H1 (cell line): ENCODE data around the gene FXYD7. TPM values are rescaled to one million over a fixed set of nuclear protein-coding genes. Genes with fewer than 3 reads are reported as not detected.

Experiments used
- CTCF ChIA-PET: fragments of 300-600 bp; sonication (Branson Sonifier 250); formaldehyde crosslinking; loops from one replicate; lab custom pipeline; 2021; ENCODE audit not compliant: partially characterized antibody; lab: Charles Lee
- POLR2A ChIA-PET: fragments of 300-600 bp; sonication (Branson Sonifier 250); formaldehyde crosslinking; loops from one replicate; lab custom pipeline; 2021; ENCODE audit warnings: inconsistent platforms; ENCODE audit not compliant: partially characterized antibody; lab: Charles Lee
- DNase-seq, 2 experiments: peaks; one replicate each; pipeline versions ENCODE4 v3.0.0 to v3.0.0-alpha.2; 2010 to 2022; ENCODE audit warnings: low spot score in 2 of 2, low read depth in 1 of 2, mixed read lengths in 1 of 2
- FAIRE-seq: peaks from 2 replicates; lab custom pipeline; 2011; peaks lifted over from hg19 to GRCh38; lab: Jason Lieb, UNC
- H2AFZ ChIP-seq: 2 replicates; pipeline ENCODE4 v1.8.1; 2012; ENCODE audit warnings: low read length, inconsistent platforms
- H2AK5ac ChIP-seq: 2 replicates; pipeline ENCODE4 v1.6.1; 2013; ENCODE audit warnings: low read depth, low read length
- H2BK120ac ChIP-seq: replicated peaks from 2 replicates; pipeline ENCODE3; 2013; ENCODE audit warnings: low read depth, low read length, inconsistent platforms
- H2BK12ac ChIP-seq: 2 replicates; pipeline ENCODE4 v1.6.1; 2013; ENCODE audit warnings: low read depth, low read length
- H2BK15ac ChIP-seq: 2 replicates; pipeline ENCODE4 v1.6.1; 2013; ENCODE audit warnings: low read length
- H2BK20ac ChIP-seq: 2 replicates; pipeline ENCODE4 v1.6.1; 2013; ENCODE audit warnings: low read length
- H2BK5ac ChIP-seq: 2 replicates; pipeline ENCODE4 v1.6.1; 2013; ENCODE audit warnings: low read depth, low read length
- H3K14ac ChIP-seq: 2 replicates; pipeline ENCODE4 v1.6.1; 2013; ENCODE audit warnings: inconsistent platforms; ENCODE audit not compliant: insufficient read length
- H3K18ac ChIP-seq: 2 replicates; pipeline ENCODE4 v1.6.1; 2013; ENCODE audit warnings: low read length; ENCODE audit errors: extremely low read depth
- H3K23ac ChIP-seq: 2 replicates; pipeline ENCODE4 v1.6.1; 2013; ENCODE audit warnings: inconsistent platforms; ENCODE audit not compliant: insufficient read length
- H3K23me2 ChIP-seq: 2 replicates; pipeline ENCODE4 v1.6.1; 2013; ENCODE audit warnings: low read depth, low read length
- H3K27ac ChIP-seq: 2 replicates; pipeline ENCODE4 v1.6.1; 2011; ENCODE audit warnings: low read depth, low read length, inconsistent platforms
- H3K27me3 ChIP-seq, 4 experiments: replicated peaks in 1 of 4; 1 replicate in 1 of 4; 2 replicates in 3 of 4; pipeline versions ENCODE4 v1.6.1 to v1.8.1; 2011 to 2013; ENCODE audit warnings: low read length in 3 of 4, mild to moderate bottlenecking in 3 of 4, inconsistent platforms in 2 of 4, mixed read lengths in 2 of 4, moderate library complexity in 1 of 4; ENCODE audit not compliant: control insufficient read depth in 3 of 4, insufficient read depth in 3 of 4; ENCODE audit errors: extremely low read depth in 1 of 4
- H3K36me3 ChIP-seq, 4 experiments: 2 replicates each; pipeline versions ENCODE4 v1.6.1 to v1.8.1; 2011 to 2013; ENCODE audit warnings: mild to moderate bottlenecking in 4 of 4, low read length in 3 of 4, moderate library complexity in 2 of 4, control low read depth in 1 of 4, inconsistent platforms in 1 of 4; ENCODE audit not compliant: insufficient read depth in 4 of 4, control insufficient read depth in 2 of 4
- H3K4ac ChIP-seq: replicated peaks from 2 replicates; pipeline ENCODE3; 2013; ENCODE audit warnings: low read length, low read depth, mixed read lengths, inconsistent platforms; ENCODE audit not compliant: insufficient read length
- H3K4me1 ChIP-seq, 4 experiments: replicated peaks in 1 of 4; 1 replicate in 1 of 4; 2 replicates in 3 of 4; pipeline versions ENCODE4 v1.6.1 to v1.8.1; 2011 to 2013; ENCODE audit warnings: low read length in 3 of 4, inconsistent platforms in 2 of 4, mixed read lengths in 1 of 4; ENCODE audit not compliant: insufficient read depth in 4 of 4, control insufficient read depth in 3 of 4
- H3K4me2 ChIP-seq, 2 experiments: 2 replicates each; pipeline versions ENCODE4 v1.6.1 to v1.8.1; 2011 to 2013; ENCODE audit warnings: low read depth in 2 of 2, low read length in 2 of 2, control low read depth in 1 of 2, inconsistent platforms in 1 of 2, mild to moderate bottlenecking in 1 of 2; ENCODE audit not compliant: insufficient read depth in 1 of 2
- H3K4me3 ChIP-seq, 4 experiments: fragments of 200-600, 300-600 bp in 1 of 4; sonication (generic), shearing (Covaris generic), sonication (Bioruptor Twin) in 1 of 4; 2 replicates each; pipeline versions ENCODE4 v1.5.1 to v1.8.1; 2011 to 2016; ENCODE audit warnings: low read length in 4 of 4, low read depth in 3 of 4, control low read depth in 2 of 4, inconsistent platforms in 2 of 4, mild to moderate bottlenecking in 2 of 4, mixed read lengths in 1 of 4, moderate library complexity in 1 of 4; ENCODE audit not compliant: insufficient read depth in 2 of 4; ENCODE audit errors: extremely low read depth in 1 of 4
- H3K56ac ChIP-seq: replicated peaks from 2 replicates; pipeline ENCODE3; 2013; ENCODE audit warnings: low read depth, mild to moderate bottlenecking, mixed read lengths, low read length, inconsistent platforms; ENCODE audit not compliant: insufficient read length
- H3K79me1 ChIP-seq: 2 replicates; pipeline ENCODE4 v1.6.1; 2013; ENCODE audit warnings: low read depth, low read length, control low read depth
- H3K79me2 ChIP-seq, 2 experiments: 2 replicates each; pipeline versions ENCODE4 v1.6.1 to v1.8.1; 2012 to 2013; ENCODE audit warnings: low read length in 2 of 2, mild to moderate bottlenecking in 2 of 2, inconsistent platforms in 1 of 2; ENCODE audit not compliant: insufficient read depth in 2 of 2, control insufficient read depth in 1 of 2
- H3K9ac ChIP-seq, 4 experiments: replicated peaks in 1 of 4; 1 replicate in 1 of 4; 2 replicates in 3 of 4; pipeline versions ENCODE4 v1.6.1 to v1.8.1; 2011 to 2013; ENCODE audit warnings: low read depth in 3 of 4, low read length in 3 of 4, control low read depth in 2 of 4, mild to moderate bottlenecking in 2 of 4, moderate library complexity in 2 of 4, inconsistent platforms in 1 of 4; ENCODE audit errors: extremely low read depth in 1 of 4
- H3K9me3 ChIP-seq, 2 experiments: 2 replicates each; pipeline versions ENCODE4 v1.6.1 to v1.8.1; 2012 to 2013; ENCODE audit warnings: mild to moderate bottlenecking in 2 of 2, moderate library complexity in 2 of 2, control low read depth in 1 of 2, inconsistent platforms in 1 of 2, low read depth in 1 of 2, low read length in 1 of 2, mixed read lengths in 1 of 2; ENCODE audit not compliant: insufficient read depth in 2 of 2
- H4K20me1 ChIP-seq, 2 experiments: replicated peaks in 1 of 2; 2 replicates each; pipeline versions ENCODE3 to v1.8.1; 2011 to 2013; ENCODE audit warnings: inconsistent platforms in 2 of 2, low read length in 2 of 2, mild to moderate bottlenecking in 1 of 2; ENCODE audit not compliant: insufficient read depth in 2 of 2, control insufficient read depth in 1 of 2
- H4K5ac ChIP-seq: 2 replicates; pipeline ENCODE4 v1.6.1; 2013; ENCODE audit warnings: low read length, low read depth, mixed read lengths, inconsistent platforms; ENCODE audit not compliant: insufficient read length
- H4K8ac ChIP-seq: 2 replicates; pipeline ENCODE4 v1.8.0; 2013; ENCODE audit warnings: mild to moderate bottlenecking, moderate library complexity, low read length, inconsistent platforms; ENCODE audit not compliant: insufficient read depth; ENCODE audit errors: extremely low read depth
- H4K91ac ChIP-seq: replicated peaks from 2 replicates; pipeline ENCODE3; 2013; ENCODE audit warnings: low read length, mixed read lengths, inconsistent platforms; ENCODE audit not compliant: insufficient read length
- CTBP2 ChIP-seq: IDR thresholded peaks from 2 replicates; pipeline ENCODE4 v1.7.0; 2011; ENCODE audit warnings: borderline replicate concordance, mild to moderate bottlenecking, moderate library complexity, mixed read lengths, low read length; ENCODE audit not compliant: insufficient read depth, insufficient read length
- HDAC2 ChIP-seq, 2 experiments: fragments of 300-600 bp in 1 of 2; sonication (generic) in 1 of 2; IDR thresholded peaks; 2 replicates each; pipeline ENCODE4 v1.6.1; 2011 to 2012; ENCODE audit warnings: low read depth in 2 of 2, low read length in 2 of 2, mild to moderate bottlenecking in 2 of 2, moderate library complexity in 2 of 2, borderline replicate concordance in 1 of 2, inconsistent platforms in 1 of 2
- PHF8 ChIP-seq: fragments of 200-600 bp; sonication (generic); conservative IDR thresholded peaks from 2 replicates; pipeline ENCODE4 v1.7.1; 2012; ENCODE audit warnings: low read depth, mild to moderate bottlenecking, inconsistent platforms, low read length, moderate library complexity
- POLR2A ChIP-seq, 2 experiments: IDR thresholded peaks; 1 replicate in 1 of 2; 2 replicates in 1 of 2; pipeline ENCODE4 v1.6.1; 2011; ENCODE audit warnings: low read depth in 2 of 2, low read length in 2 of 2, mild to moderate bottlenecking in 2 of 2; ENCODE audit errors: control extremely low read depth in 1 of 2
- POLR2AphosphoS5 ChIP-seq: IDR thresholded peaks from 2 replicates; pipeline ENCODE4 v1.6.1; 2011; ENCODE audit warnings: low read depth, low read length
- SIN3A ChIP-seq, 2 experiments: IDR thresholded peaks in 1 of 2; conservative IDR thresholded peaks in 1 of 2; 2 replicates each; pipeline ENCODE4 v1.6.1; 2011 to 2012; ENCODE audit warnings: low read length in 2 of 2, improper control_type of control experiment in 1 of 2, low read depth in 1 of 2, mild to moderate bottlenecking in 1 of 2
- SIRT6 ChIP-seq: IDR thresholded peaks from one replicate; pipeline ENCODE4 v1.7.1; 2012; ENCODE audit warnings: low read length, inconsistent platforms
- YY1 ChIP-seq: IDR thresholded peaks from 2 replicates; pipeline ENCODE4 v1.6.1; 2011; ENCODE audit warnings: low read depth, mild to moderate bottlenecking, low read length
- ZNF274 ChIP-seq: IDR thresholded peaks from 2 replicates; pipeline ENCODE4 v1.7.0; 2012; ENCODE audit warnings: low read length, borderline replicate concordance; ENCODE audit errors: extremely low read depth
- WGBS, 2 experiments: shearing (Covaris generic) in 1 of 2; methylation state at CpG; one replicate each; pipeline versions ENCODE4 v1.1.6 to v1.1.7; 2013 to 2015; ENCODE audit warnings: low lambda C conversion rate in 2 of 2, mixed read lengths in 2 of 2, inconsistent platforms in 1 of 2, low coverage in 1 of 2, missing lambda C conversion rate in 1 of 2; ENCODE audit not compliant: insufficient replicate concordance in 2 of 2, insufficient coverage in 1 of 2, insufficient read length in 1 of 2; ENCODE audit errors: extremely low coverage in 1 of 2, missing lambda C conversion rate in 1 of 2; 5-methylcytosine and 5-hydroxymethylcytosine counted together
- polyA plus RNA-seq, 7 experiments: library from polyadenylated mRNA; depleted of rRNA in 3 of 7; stranded (reverse) in 5 of 7; unstranded in 2 of 7; fragments of >200 nt in 5 of 7; fragments of 200-250 nt in 2 of 7; gene quantifications; 1 replicate in 5 of 7; 2 replicates in 1 of 7; 4 replicates in 1 of 7; pipeline versions ENCODE4 v1.2.1 to v1.2.3, GENCODE V29; 2011 to 2013; ENCODE audit warnings: missing spikeins in 2 of 7, mixed read lengths in 2 of 7
- total RNA-seq: library from RNA; stranded (reverse); fragmentation: NEBNext Ultra II Directional; extraction: Animal tissue kit (Norgen Biotek cat#: 25700); gene quantifications from 2 replicates; pipeline ENCODE4 v1.2.1, GENCODE V29; 2021
- TF ChIP-seq, protein P1 (sequence below): IDR thresholded peaks from 2 replicates; pipeline ENCODE4 v1.6.1; 2011; ENCODE audit warnings: low read length, improper control_type of control experiment

The FXYD7 gene
- total and polyA plus RNA-seq, 2 of the 8 experiments (the other 6 are each of a cell fraction or from before 2014, with no cell fraction given) = 12.1 to 14.3 TPM

DNA sequence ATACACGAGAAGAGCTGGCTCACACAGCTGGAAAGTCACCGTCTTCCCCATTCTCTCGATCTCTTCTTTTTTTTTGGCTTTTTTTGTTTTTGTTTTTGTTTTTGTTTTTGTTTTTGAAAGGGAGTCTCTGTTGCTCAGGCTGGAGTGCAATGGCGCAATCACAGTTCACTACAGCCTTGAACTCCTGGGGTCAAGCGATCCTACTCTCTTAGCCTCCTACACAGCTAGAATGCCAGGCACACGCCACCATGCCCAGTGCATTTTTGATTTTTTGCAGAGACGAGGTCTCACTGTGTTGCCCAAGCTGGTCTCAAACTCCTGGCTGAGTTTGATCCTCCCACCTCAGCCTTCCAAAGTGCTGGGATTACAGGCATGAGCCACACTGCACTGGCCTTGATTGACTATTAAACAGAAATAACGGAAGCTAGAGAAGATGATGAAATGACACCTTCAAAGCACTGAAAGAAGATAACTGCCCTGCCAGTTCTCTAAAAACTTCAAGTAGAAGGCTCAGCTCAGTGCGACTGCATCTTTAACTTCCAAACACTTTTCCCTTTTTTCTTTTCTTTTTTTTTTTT lies 23.4 kb upstream of the FXYD7 start:
- Histone ChIP-seq H3K9me3 (no peaks in the 10 kb centered on the region), H4K5ac (no peak overlapping the region), H3K79me2 (no peaks in the 10 kb centered on the region), H3K4me2 (no peak overlapping the region), H3K18ac (no peak overlapping the region), H2BK120ac (no peak overlapping the region), H4K20me1 (no peaks in the 10 kb centered on the region), H3K56ac (no peak overlapping the region), H4K91ac (no peak overlapping the region), H2BK20ac (0 out of 2 replicates have a peak overlapping the region, but pooled peaks have one; percentile 32), H2BK5ac (no peak overlapping the region), H4K8ac (no peak overlapping the region), H3K4me1 (peaks cover 3 to 26% (median 17%) of the 10 kb centered on the region in 4 experiments), H3K4ac (no peak overlapping the region), H3K9ac (no peak overlapping the region), H2AK5ac (no peak overlapping the region), H3K23ac (no peak overlapping the region), H2BK15ac (0 out of 2 replicates have a peak overlapping the region, but pooled peaks have one; percentile 81), H3K79me1 (no peaks in the 10 kb centered on the region), H3K27me3 (peaks cover 0 to 2% (median 0%) of the 10 kb centered on the region in 4 experiments; a peak in 2 of 7 replicates), H3K14ac (no peak overlapping the region), H3K4me3 (no peak overlapping the region), H3K36me3 (no peaks in the 10 kb centered on the region), H3K27ac (no peak overlapping the region), H2BK12ac (peak overlapping the region; percentile 90; the same call in 1 of the 2 replicates), H3K23me2 (no peaks in the 10 kb centered on the region), H2AFZ (no peak overlapping the region)
- DNase-seq = no peak
- ChIA-PET CTCF (interaction anchor here (1.1 to 6.9 kb wide), 7 partner anchors 18 to 156 kb away, joined by 3 to 154 read pairs (median 4); partner anchors contain the start of genes FXYD1, FXYD7 and LGI4), POLR2A (interaction anchor here (0.6 to 2.6 kb wide), 5 partner anchors 8 to 52 kb away, joined by 3 to 9 read pairs (median 5); partner anchors contain the start of gene LGI4)
- TF ChIP-seq POLR2AphosphoS5 = no peak
- no peak for TF ChIP-seq SIRT6
- no peak for TF ChIP-seq YY1
- no peak for TF ChIP-seq CTBP2
- no peak for TF ChIP-seq SIN3A (conservative IDR thresholded peaks at IDR 0.05 in 1 of 2, IDR thresholded peaks at IDR 0.05 in 1 of 2; ENCODE audit: low read depth in 1 of 2, low read length in 2 of 2)
- TF ChIP-seq, protein P1, sequence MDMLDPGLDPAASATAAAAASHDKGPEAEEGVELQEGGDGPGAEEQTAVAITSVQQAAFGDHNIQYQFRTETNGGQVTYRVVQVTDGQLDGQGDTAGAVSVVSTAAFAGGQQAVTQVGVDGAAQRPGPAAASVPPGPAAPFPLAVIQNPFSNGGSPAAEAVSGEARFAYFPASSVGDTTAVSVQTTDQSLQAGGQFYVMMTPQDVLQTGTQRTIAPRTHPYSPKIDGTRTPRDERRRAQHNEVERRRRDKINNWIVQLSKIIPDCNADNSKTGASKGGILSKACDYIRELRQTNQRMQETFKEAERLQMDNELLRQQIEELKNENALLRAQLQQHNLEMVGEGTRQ = no peak
- TF ChIP-seq PHF8 = no peak
- no peak for TF ChIP-seq POLR2A (IDR thresholded peaks at IDR 0.05; ENCODE audit: control extremely low read depth in 1 of 2, low read depth in 2 of 2, low read length in 2 of 2)
- no peak for TF ChIP-seq ZNF274
- TF ChIP-seq HDAC2 (IDR thresholded peaks at IDR 0.05; ENCODE audit: borderline replicate concordance in 1 of 2, low read depth in 2 of 2, low read length in 2 of 2) = no peak
- WGBS, 2 experiments = 85% methylated on average over 9 of the region's 9 CpGs; no CpG with 5 or more reads in 1 of the 2 experiments
- no peak for FAIRE-seq
